Esophagus muscularis mucosa (tissue), 3 donors: Measurements from ENCODE around the gene ACAT2.

Source experiments
- POLR2A ChIP-seq: fragments of 450-650 bp; IDR thresholded peaks from one replicate; pipeline ENCODE4 v1.6.1; 2017; ENCODE audit warnings: antibody characterized with exemption, moderate library complexity, mild to moderate bottlenecking, low read depth
- POLR2AphosphoS5 ChIP-seq, 2 donors: sonication (generic); formaldehyde crosslinking; IDR thresholded peaks; one replicate each; pipeline ENCODE4 v1.6.1; 2017; ENCODE audit warnings: antibody characterized with exemption in 2 of 2
- TF ChIP-seq, protein P1 (sequence below), 3 experiments: fragments of 200-600 bp in 2 of 3; fragments of 450-650 bp in 1 of 3; sonication (generic) in 2 of 3; IDR thresholded peaks; one replicate each; pipeline ENCODE4 v1.5.1; 2017 to 2019; ENCODE audit warnings: antibody characterized with exemption in 3 of 3, mild to moderate bottlenecking in 2 of 3, moderate library complexity in 1 of 3

DNA sequence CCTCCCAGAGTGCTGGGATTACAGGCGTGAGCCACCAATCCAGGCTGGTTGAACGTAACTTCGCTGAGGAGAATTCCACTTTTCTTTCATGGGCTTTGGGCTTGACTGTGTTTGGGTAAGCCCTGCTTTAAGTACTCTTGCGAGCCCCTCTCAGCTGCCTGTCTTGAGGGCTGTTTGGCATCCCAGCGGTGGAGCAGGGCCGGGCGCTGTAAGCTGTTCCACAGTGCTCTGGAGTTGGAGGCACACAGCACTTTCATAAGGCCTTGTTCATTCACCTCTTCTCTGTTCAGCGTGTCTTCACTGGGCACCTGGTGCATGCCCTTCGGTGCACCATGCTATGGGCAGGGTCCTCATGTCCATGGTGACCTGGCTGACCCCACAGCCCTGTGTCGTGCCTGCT is 59.9 kb downstream of the ACAT2 start:
- TF ChIP-seq, protein P1, sequence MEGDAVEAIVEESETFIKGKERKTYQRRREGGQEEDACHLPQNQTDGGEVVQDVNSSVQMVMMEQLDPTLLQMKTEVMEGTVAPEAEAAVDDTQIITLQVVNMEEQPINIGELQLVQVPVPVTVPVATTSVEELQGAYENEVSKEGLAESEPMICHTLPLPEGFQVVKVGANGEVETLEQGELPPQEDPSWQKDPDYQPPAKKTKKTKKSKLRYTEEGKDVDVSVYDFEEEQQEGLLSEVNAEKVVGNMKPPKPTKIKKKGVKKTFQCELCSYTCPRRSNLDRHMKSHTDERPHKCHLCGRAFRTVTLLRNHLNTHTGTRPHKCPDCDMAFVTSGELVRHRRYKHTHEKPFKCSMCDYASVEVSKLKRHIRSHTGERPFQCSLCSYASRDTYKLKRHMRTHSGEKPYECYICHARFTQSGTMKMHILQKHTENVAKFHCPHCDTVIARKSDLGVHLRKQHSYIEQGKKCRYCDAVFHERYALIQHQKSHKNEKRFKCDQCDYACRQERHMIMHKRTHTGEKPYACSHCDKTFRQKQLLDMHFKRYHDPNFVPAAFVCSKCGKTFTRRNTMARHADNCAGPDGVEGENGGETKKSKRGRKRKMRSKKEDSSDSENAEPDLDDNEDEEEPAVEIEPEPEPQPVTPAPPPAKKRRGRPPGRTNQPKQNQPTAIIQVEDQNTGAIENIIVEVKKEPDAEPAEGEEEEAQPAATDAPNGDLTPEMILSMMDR (IDR thresholded peaks at IDR 0.05): no peak
- TF ChIP-seq POLR2A (no peak), POLR2AphosphoS5 (IDR thresholded peaks at IDR 0.05) (no peak)
